HepG2 (cell line): ENCODE results near the gene KIF3C. TPM values are rescaled to one million over a fixed set of nuclear protein-coding genes. Genes with fewer than 3 reads are reported as not detected.

Experiments
- ARID5B ChIP-seq: IDR thresholded peaks from 2 replicates; pipeline ENCODE4 v1.4.0; 2020; ENCODE audit warnings: mild to moderate bottlenecking, missing genetic modification reagents
- ETS1 ChIP-seq: sonication (generic); formaldehyde crosslinking; IDR thresholded peaks from 2 replicates; pipeline ENCODE4 v1.4.0; 2020; ENCODE audit warnings: missing genetic modification reagents
- HDAC1 ChIP-seq: sonication (generic); formaldehyde crosslinking; IDR thresholded peaks from 2 replicates; pipeline ENCODE4 v1.5.1; 2020; ENCODE audit warnings: mild to moderate bottlenecking, missing genetic modification reagents
- IRF2 ChIP-seq: IDR thresholded peaks from 2 replicates; pipeline ENCODE4 v1.6.1; 2018; ENCODE audit warnings: missing genetic modification reagents, missing compliant biosample characterization
- KLF16 ChIP-seq, 2 experiments: sonication (generic) in 1 of 2; formaldehyde crosslinking in 1 of 2; IDR thresholded peaks; 2 replicates each; pipeline versions ENCODE4 v1.6.1 to v1.8.0; 2016 to 2023; ENCODE audit warnings: missing genetic modification reagents in 2 of 2, missing compliant biosample characterization in 1 of 2
- MNT ChIP-seq: fragments of 450-650 bp; IDR thresholded peaks from 2 replicates; pipeline ENCODE4 v1.6.1; 2016
- MTERF4 ChIP-seq: sonication (generic); formaldehyde crosslinking; IDR thresholded peaks from 2 replicates; pipeline ENCODE4 v1.8.0; 2023; ENCODE audit warnings: mild to moderate bottlenecking, missing genetic modification reagents
- NFKB2 ChIP-seq: sonication (generic); formaldehyde crosslinking; IDR thresholded peaks from 2 replicates; pipeline ENCODE4 v1.4.0; 2020; ENCODE audit warnings: missing genetic modification reagents, borderline replicate concordance
- NR2F6 ChIP-seq, 2 experiments: IDR thresholded peaks; 2 replicates each; pipeline ENCODE4 v1.6.1; 2016; ENCODE audit warnings: antibody characterized with exemption in 1 of 2, mild to moderate bottlenecking in 1 of 2
- RNF219 ChIP-seq: sonication (generic); formaldehyde crosslinking; IDR thresholded peaks from 2 replicates; pipeline ENCODE4 v1.5.0; 2020; ENCODE audit warnings: mild to moderate bottlenecking, missing genetic modification reagents
- RXRA ChIP-seq: sonication (generic); formaldehyde crosslinking; IDR thresholded peaks from 2 replicates; pipeline ENCODE4 v1.5.1; 2020; ENCODE audit warnings: missing genetic modification reagents
- TSC22D2 ChIP-seq: sonication (generic); formaldehyde crosslinking; IDR thresholded peaks from 2 replicates; pipeline ENCODE4 v1.5.1; 2020; ENCODE audit warnings: missing genetic modification reagents, mild to moderate bottlenecking, borderline replicate concordance
- ZBTB38 ChIP-seq: sonication (generic); formaldehyde crosslinking; IDR thresholded peaks from 2 replicates; pipeline ENCODE4 v1.5.1; 2020; ENCODE audit warnings: mild to moderate bottlenecking, missing genetic modification reagents
- ZMAT5 ChIP-seq: sonication (generic); formaldehyde crosslinking; IDR thresholded peaks from 2 replicates; pipeline ENCODE4 v1.5.0; 2020; ENCODE audit warnings: mild to moderate bottlenecking, low read depth, missing genetic modification reagents, borderline replicate concordance
- ZNF160 ChIP-seq: sonication (generic); formaldehyde crosslinking; IDR thresholded peaks from 2 replicates; pipeline ENCODE4 v1.8.0; 2022; ENCODE audit warnings: mild to moderate bottlenecking, inconsistent platforms, missing genetic modification reagents
- ZNF263 ChIP-seq: sonication (generic); formaldehyde crosslinking; IDR thresholded peaks from 2 replicates; pipeline ENCODE4 v1.4.0; 2020; ENCODE audit warnings: missing genetic modification reagents
- ZNF691 ChIP-seq: sonication (generic); formaldehyde crosslinking; IDR thresholded peaks from 2 replicates; pipeline ENCODE4 v1.4.0; 2020; ENCODE audit warnings: missing genetic modification reagents, low read depth, mild to moderate bottlenecking, borderline replicate concordance
- polyA plus RNA-seq, 8 experiments: library from polyadenylated mRNA; depleted of rRNA in 3 of 8; stranded (reverse) in 7 of 8; unstranded in 1 of 8; fragments of >200 nt; fragmentation: Illumina TruSeq in 4 of 8; extraction: Trizol in 4 of 8; gene quantifications; 2 replicates each; pipeline versions ENCODE4 v1.2.1 to v1.2.3, GENCODE V29; 2011 to 2016; ENCODE audit warnings: low read depth in 4 of 8, missing spikeins in 1 of 8, mixed read lengths in 1 of 8; ENCODE audit not compliant: insufficient read depth in 1 of 8
- total RNA-seq, 5 experiments: library from RNA; depleted of rRNA; stranded (reverse); fragments of >200 nt; fragmentation: Illumina TruSeq; extraction: Trizol; gene quantifications; 2 replicates each; pipeline ENCODE4 v1.2.3, GENCODE V29; 2016; ENCODE audit warnings: low read depth in 1 of 5

The KIF3C gene
- total and polyA plus RNA-seq, 2 of the 13 experiments (the other 11 are each of a cell fraction or from before 2014, with no cell fraction given): 3.6 to 4.9 TPM

- TF ChIP-seq ARID5B (CRISPR knock-in tag): peak; percentile 69
- TF ChIP-seq ZNF691 (CRISPR knock-in tag): no peak
- peak; percentile 28; the same call in 1 of the 2 replicates for TF ChIP-seq ZBTB38 (CRISPR knock-in tag)
- peak; percentile 68 for TF ChIP-seq HDAC1
- TF ChIP-seq MNT: no peak
- no peak for TF ChIP-seq RXRA (CRISPR knock-in tag)
- TF ChIP-seq ZMAT5 (CRISPR knock-in tag): no peak
- TF ChIP-seq RNF219 (CRISPR knock-in tag): no peak
- 0 out of 4 replicates have a peak, but pooled peaks of 1 of the 2 experiments have one; percentile 52 for TF ChIP-seq KLF16 (CRISPR knock-in tag; IDR thresholded peaks at IDR 0.05)
- peak; percentile 64; the same call in 1 of the 2 replicates for TF ChIP-seq IRF2 (CRISPR knock-in tag)
- TF ChIP-seq TSC22D2 (CRISPR knock-in tag): peak; percentile 66; the same call in 1 of the 2 replicates
- peak; percentile 52; the same call in 1 of the 2 replicates for TF ChIP-seq NFKB2 (CRISPR knock-in tag)
- TF ChIP-seq ETS1 (CRISPR knock-in tag): no peak
- TF ChIP-seq ZNF160 (CRISPR knock-in tag): peak; percentile 32; the same call in 1 of the 2 replicates
- TF ChIP-seq MTERF4 (CRISPR knock-in tag): no peak
- TF ChIP-seq ZNF263 (CRISPR knock-in tag): no peak
- no peak for TF ChIP-seq NR2F6 (IDR thresholded peaks at IDR 0.05)
- peak; percentile 59; the same call in 1 of the 2 replicates for TF ChIP-seq NR2F6 (CRISPR knock-in tag; IDR thresholded peaks at IDR 0.05)
Observed at GRCh38 chr2:25894135-25894830, 88.0 kb downstream of the KIF3C start (continued).
